Stimulated activated naive CD8-positive, alpha-beta T cell treated with anti-CD3 and anti-CD28 coated beads, Interleukin-15, Interleukin-2, amounts not matched to agents 100 ng/mL and 50 ng/mL, for 24 hours (primary cell): ENCODE results near the gene PRR12.

Experiments used
- H3K27ac Mint-ChIP-seq: one replicate; pipeline ENCODE4 v1.8.0; 2021; ENCODE audit warnings: mild to moderate bottlenecking, mixed read lengths
- H3K27me3 Mint-ChIP-seq: one replicate; pipeline ENCODE4 v1.8.0; 2021; ENCODE audit warnings: mixed read lengths
- H3K36me3 Mint-ChIP-seq: one replicate; pipeline ENCODE4 v1.8.0; 2021; ENCODE audit warnings: low read depth, mixed read lengths
- H3K4me1 Mint-ChIP-seq: one replicate; pipeline ENCODE4 v1.8.0; 2021; ENCODE audit warnings: low read depth, mixed read lengths
- H3K4me3 Mint-ChIP-seq: one replicate; pipeline ENCODE4 v1.8.0; 2021; ENCODE audit warnings: mild to moderate bottlenecking, mixed read lengths
- H3K9me3 Mint-ChIP-seq: one replicate; pipeline ENCODE4 v1.8.0; 2021; ENCODE audit warnings: mixed read lengths

Gene PRR12

GRCh38 chr19:49653466-49653806, 62.5 kb downstream of the PRR12 start:
- no peaks in the 10 kb centered on the region for H3K9me3 Mint-ChIP-seq
- no peaks in the 10 kb centered on the region for H3K4me1 Mint-ChIP-seq
- H3K4me3 Mint-ChIP-seq, result no peak overlapping the region
- H3K36me3 Mint-ChIP-seq, result peaks cover 31% of the 10 kb centered on the region
- H3K27ac Mint-ChIP-seq, result no peak overlapping the region
- no peaks in the 10 kb centered on the region for H3K27me3 Mint-ChIP-seq

DNA sequence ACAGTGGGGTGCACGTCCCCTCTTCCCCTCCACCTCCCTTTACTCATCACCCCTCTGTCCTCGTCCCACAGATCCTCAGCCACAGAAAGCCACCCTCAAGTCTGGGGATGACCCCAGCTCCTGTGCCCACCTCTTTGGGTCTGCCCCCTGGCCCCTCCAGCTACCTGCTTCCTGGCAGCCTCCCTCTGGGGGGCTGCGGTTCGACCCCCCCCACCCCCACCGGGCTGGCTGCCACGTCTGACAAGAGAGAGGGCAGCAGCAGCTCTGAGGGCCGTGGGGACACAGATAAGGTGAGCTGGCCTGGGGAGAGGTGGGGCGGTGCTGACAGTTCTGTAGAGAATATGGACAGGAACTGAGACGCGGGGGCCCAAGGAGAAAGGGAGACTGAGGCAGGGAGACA, 63.6 kb downstream of the PRR12 start:
- no peaks in the 10 kb centered on the region for H3K27me3 Mint-ChIP-seq
- no peak overlapping the region for H3K27ac Mint-ChIP-seq
- no peaks in the 10 kb centered on the region for H3K9me3 Mint-ChIP-seq
- H3K4me3 Mint-ChIP-seq, result no peak overlapping the region
- H3K36me3 Mint-ChIP-seq, result peaks cover 26% of the 10 kb centered on the region
- no peaks in the 10 kb centered on the region for H3K4me1 Mint-ChIP-seq

- H3K9me3 Mint-ChIP-seq, result no peaks in the 10 kb centered on the region
- no peaks in the 10 kb centered on the region for H3K27me3 Mint-ChIP-seq
- H3K27ac Mint-ChIP-seq, result no peak overlapping the region
- H3K4me3 Mint-ChIP-seq, result no peak overlapping the region
- H3K4me1 Mint-ChIP-seq, result no peaks in the 10 kb centered on the region
- H3K36me3 Mint-ChIP-seq, result peaks cover 28% of the 10 kb centered on the region
Observed at GRCh38 chr19:49655570-49656455, 64.8 kb downstream of the PRR12 start.

GRCh38 chr19:49656456-49657109, 65.6 kb downstream of the PRR12 start:
- Mint-ChIP-seq H3K9me3 (no peaks in the 10 kb centered on the region), H3K4me1 (no peaks in the 10 kb centered on the region), H3K27me3 (no peaks in the 10 kb centered on the region), H3K36me3 (peaks cover 34% of the 10 kb centered on the region), H3K4me3 (no peak overlapping the region), H3K27ac (no peak overlapping the region)

DNA sequence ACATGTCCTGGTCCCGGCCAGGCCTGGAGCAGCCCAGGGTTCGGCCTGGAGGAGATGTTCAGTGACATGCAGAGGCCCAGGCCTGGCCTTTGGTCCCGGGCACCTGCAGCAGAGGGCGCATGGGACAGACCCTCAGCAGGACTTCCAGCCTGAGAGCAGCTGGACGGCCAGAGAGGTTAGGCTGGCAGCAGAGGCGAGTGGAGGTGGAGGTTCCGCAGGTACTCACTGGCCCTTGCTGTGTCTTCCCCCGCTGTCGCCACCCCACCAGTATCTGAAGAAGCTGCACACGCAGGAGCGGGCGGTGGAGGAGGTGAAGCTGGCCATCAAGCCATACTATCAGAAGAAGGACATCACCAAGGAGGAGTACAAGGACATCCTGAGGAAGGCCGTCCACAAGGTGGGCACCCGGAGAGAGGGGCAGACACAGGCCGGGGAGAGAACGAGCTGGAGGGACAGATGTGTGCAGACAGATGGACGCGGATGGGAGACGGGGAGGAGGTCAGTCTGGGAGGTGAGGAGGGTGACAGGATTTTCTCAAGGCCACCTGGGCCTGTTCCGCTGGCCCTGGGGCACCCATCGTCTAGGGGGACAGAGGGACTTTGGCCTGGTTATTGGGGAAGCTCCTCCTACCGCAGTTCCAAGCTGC, 66.6 kb downstream of the PRR12 start:
- no peak overlapping the region for H3K4me3 Mint-ChIP-seq
- H3K27ac Mint-ChIP-seq, result no peak overlapping the region
- no peaks in the 10 kb centered on the region for H3K9me3 Mint-ChIP-seq
- peaks cover 2% of the 10 kb centered on the region for H3K4me1 Mint-ChIP-seq
- H3K27me3 Mint-ChIP-seq, result no peaks in the 10 kb centered on the region
- peaks cover 41% of the 10 kb centered on the region for H3K36me3 Mint-ChIP-seq

- H3K9me3 Mint-ChIP-seq, result no peaks in the 10 kb centered on the region
- peaks cover 7% of the 10 kb centered on the region for H3K4me1 Mint-ChIP-seq
- H3K4me3 Mint-ChIP-seq, result no peak overlapping the region
- no peaks in the 10 kb centered on the region for H3K27me3 Mint-ChIP-seq
- H3K27ac Mint-ChIP-seq, result no peak overlapping the region
- peaks cover 41% of the 10 kb centered on the region for H3K36me3 Mint-ChIP-seq
Observed at GRCh38 chr19:49658139-49658517, 67.1 kb downstream of the PRR12 start.

DNA sequence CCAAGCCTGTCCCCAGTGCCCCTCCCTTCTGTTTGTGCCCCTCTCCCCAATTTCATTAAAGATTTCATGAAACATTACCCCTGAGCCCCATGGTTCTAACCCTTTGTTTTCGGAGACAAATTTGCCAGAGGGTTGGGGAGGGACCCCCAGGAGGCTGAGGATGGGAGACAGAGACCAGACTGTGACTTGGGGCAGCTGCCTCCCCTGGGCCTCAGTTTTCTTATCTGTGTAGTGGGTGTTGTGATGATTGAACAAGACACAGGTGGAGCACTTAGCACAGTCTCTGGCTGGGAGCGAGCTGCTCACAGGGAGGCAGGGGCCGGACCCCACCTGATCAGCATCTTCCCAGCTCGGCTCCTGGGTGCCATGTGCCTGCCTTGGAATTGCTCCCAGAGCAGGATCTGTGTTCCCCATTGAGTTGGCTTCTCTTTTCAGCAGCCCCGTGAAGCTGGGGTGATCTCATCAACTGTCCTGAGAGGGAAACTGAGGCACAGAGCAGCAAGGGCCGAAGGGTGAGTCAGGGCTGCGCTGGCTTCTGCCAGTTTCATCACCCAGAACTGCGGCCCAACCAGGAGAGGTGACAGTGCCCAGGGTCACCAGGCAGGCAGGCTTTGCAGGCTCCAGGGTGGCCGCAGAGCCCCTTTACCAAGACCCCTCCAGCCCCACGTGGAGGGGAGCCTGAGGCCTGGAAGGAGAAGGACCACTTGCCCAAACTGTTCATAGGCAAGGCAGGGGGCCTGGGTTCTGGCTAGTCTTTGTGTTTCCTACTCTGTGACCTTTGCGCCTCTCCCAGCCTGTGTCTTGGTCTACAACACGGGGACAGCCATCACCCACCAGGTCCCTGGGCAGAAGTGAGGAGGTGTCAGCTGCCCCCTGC, 67.8 kb downstream of the PRR12 start:
- Mint-ChIP-seq H3K36me3 (peaks cover 41% of the 10 kb centered on the region), H3K27ac (no peak overlapping the region), H3K4me3 (no peak overlapping the region), H3K9me3 (no peaks in the 10 kb centered on the region), H3K27me3 (no peaks in the 10 kb centered on the region), H3K4me1 (peaks cover 14% of the 10 kb centered on the region)

GRCh38 chr19:49660338-49660961, 69.5 kb downstream of the PRR12 start:
- H3K4me3 Mint-ChIP-seq, result no peak overlapping the region
- no peaks in the 10 kb centered on the region for H3K27me3 Mint-ChIP-seq
- H3K4me1 Mint-ChIP-seq, result peaks cover 21% of the 10 kb centered on the region
- H3K9me3 Mint-ChIP-seq, result no peaks in the 10 kb centered on the region
- peaks cover 35% of the 10 kb centered on the region for H3K36me3 Mint-ChIP-seq
- H3K27ac Mint-ChIP-seq, result no peak overlapping the region

GRCh38 chr19:49662011-49662410, 71.0 kb downstream of the PRR12 start:
- Mint-ChIP-seq H3K27me3 (no peaks in the 10 kb centered on the region), H3K36me3 (peaks cover 29% of the 10 kb centered on the region), H3K27ac (no peak overlapping the region), H3K9me3 (no peaks in the 10 kb centered on the region), H3K4me3 (no peak overlapping the region), H3K4me1 (peaks cover 32% of the 10 kb centered on the region)

DNA sequence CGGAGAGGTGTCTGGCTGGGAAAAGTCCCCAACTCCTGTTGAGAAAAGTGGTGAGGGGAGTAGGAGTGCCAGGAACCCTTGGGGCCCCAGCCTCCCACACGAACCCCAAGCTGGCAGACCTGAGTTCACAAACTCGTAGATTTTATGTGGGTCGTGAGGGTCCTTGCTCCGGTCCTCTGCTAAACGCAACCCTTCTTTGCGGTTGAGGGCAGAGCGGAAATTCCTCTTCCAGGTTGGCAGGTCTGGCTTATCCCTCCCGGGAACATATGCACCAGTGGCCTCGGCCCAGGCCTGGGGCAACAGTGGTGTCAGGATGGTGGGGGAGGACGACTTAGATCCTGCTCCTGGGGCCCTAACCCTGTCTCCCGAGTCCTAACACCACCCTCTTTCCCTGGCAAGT, 72.2 kb downstream of the PRR12 start:
- Mint-ChIP-seq H3K27me3 (no peaks in the 10 kb centered on the region), H3K9me3 (no peaks in the 10 kb centered on the region), H3K36me3 (peaks cover 27% of the 10 kb centered on the region), H3K4me3 (peak overlapping the region; percentile 97), H3K27ac (peak overlapping the region; percentile 93), H3K4me1 (peaks cover 39% of the 10 kb centered on the region)

- Mint-ChIP-seq H3K9me3 (no peaks in the 10 kb centered on the region), H3K27ac (peak overlapping the region; percentile 93), H3K36me3 (peaks cover 31% of the 10 kb centered on the region), H3K4me3 (peak overlapping the region; percentile 97), H3K4me1 (peaks cover 39% of the 10 kb centered on the region), H3K27me3 (no peaks in the 10 kb centered on the region)
Observed at GRCh38 chr19:49664171-49665035, 73.4 kb downstream of the PRR12 start.

- Mint-ChIP-seq H3K4me1 (peaks cover 39% of the 10 kb centered on the region), H3K27me3 (no peaks in the 10 kb centered on the region), H3K9me3 (no peaks in the 10 kb centered on the region), H3K27ac (peak overlapping the region; percentile 93), H3K36me3 (peaks cover 34% of the 10 kb centered on the region), H3K4me3 (peak overlapping the region; percentile 97)
Observed at GRCh38 chr19:49665036-49665350, 74.0 kb downstream of the PRR12 start.

GRCh38 chr19:49665351-49666119, 74.6 kb downstream of the PRR12 start, which contains the start of the genes BCL2L12 and IRF3:
Gene BCL2L12 (plus strand): TSS chr19:49665933. CDS start chr19:49666693, 760 bp downstream.
Gene IRF3 (minus strand): TSS chr19:49665857. CDS start chr19:49664838, 1,019 bp downstream.
- peaks cover 39% of the 10 kb centered on the region for H3K4me1 Mint-ChIP-seq
- peak within 1 kb of the TSS; percentile 93 for H3K27ac Mint-ChIP-seq
- H3K4me3 Mint-ChIP-seq, result peak within 1 kb of the TSS; percentile 97
- peaks cover 30% of the 10 kb centered on the region for H3K36me3 Mint-ChIP-seq
- H3K27me3 Mint-ChIP-seq, result no peaks in the 10 kb centered on the region
- H3K9me3 Mint-ChIP-seq, result no peaks in the 10 kb centered on the region
